Endothelial cell of umbilical vein (primary cell): ENCODE results near the gene B3GALT6. TPM values are rescaled to one million over a fixed set of nuclear protein-coding genes. Genes with fewer than 3 reads are reported as not detected.

Experiments used
- BruUV-seq: library from RNA; stranded (reverse); fragments of 400-500 nt; replicated peaks from 2 replicates; lab custom pipeline; 2021; lab: Mats Ljungman, UMichigan
- CTCF ChIA-PET: fragments of 300-600, 350-600 bp; sonication (Branson Sonifier 250); formaldehyde crosslinking; loops from one replicate; lab custom pipeline; 2021; ENCODE audit warnings: antibody characterized with exemption, inconsistent platforms; lab: Charles Lee
- POLR2A ChIA-PET: fragments of 300-600, 350-600 bp; sonication (Branson Sonifier 250); formaldehyde crosslinking; loops from one replicate; lab custom pipeline; 2021; ENCODE audit warnings: antibody characterized with exemption, inconsistent platforms; lab: Charles Lee
- DNase-seq: peaks from one replicate; pipeline ENCODE4 v3.0.0-alpha.2; 2011; ENCODE audit warnings: low read depth, low spot score
- FAIRE-seq: peaks from 2 replicates; lab custom pipeline; 2011; peaks lifted over from hg19 to GRCh38; lab: Jason Lieb, UNC
- H2AFZ ChIP-seq: 2 replicates; pipeline ENCODE4 v1.6.0; 2012; ENCODE audit warnings: low read depth, low read length, control low read depth, inconsistent platforms
- H3K27ac ChIP-seq: 2 replicates; pipeline ENCODE4 v1.5.1; 2011; ENCODE audit warnings: low read depth, mild to moderate bottlenecking, control low read depth, low read length, moderate library complexity; ENCODE audit not compliant: insufficient read depth
- H3K27me3 ChIP-seq, 2 experiments: 2 replicates each; pipeline versions ENCODE4 v1.6.0 to v1.6.1; 2011; ENCODE audit warnings: low read length in 2 of 2, mixed read lengths in 1 of 2; ENCODE audit not compliant: control insufficient read depth in 2 of 2, insufficient read depth in 2 of 2
- H3K36me3 ChIP-seq, 2 experiments: 2 replicates in 1 of 2; 3 replicates in 1 of 2; pipeline ENCODE4 v1.5.1; 2011; ENCODE audit warnings: low read length in 2 of 2, mild to moderate bottlenecking in 1 of 2, moderate library complexity in 1 of 2; ENCODE audit not compliant: control insufficient read depth in 2 of 2, insufficient read depth in 2 of 2; ENCODE audit errors: extremely low read depth in 1 of 2
- H3K4me1 ChIP-seq: 3 replicates; pipeline ENCODE4 v1.5.1; 2011; ENCODE audit warnings: mild to moderate bottlenecking, low read length; ENCODE audit not compliant: control insufficient read depth, insufficient read depth; ENCODE audit errors: extremely low read depth
- H3K4me2 ChIP-seq: 2 replicates; pipeline ENCODE4 v1.6.1; 2011; ENCODE audit warnings: low read length, control low read depth, mixed read lengths; ENCODE audit not compliant: insufficient read depth
- H3K4me3 ChIP-seq, 3 experiments: fragments of 200-600 bp in 1 of 3; sonication (generic), shearing (Covaris generic) in 1 of 3; replicated peaks in 1 of 3; 2 replicates each; pipeline ENCODE4 v1.5.1; 2011 to 2016; ENCODE audit warnings: control low read depth in 3 of 3, low read length in 3 of 3, mild to moderate bottlenecking in 2 of 3, inconsistent platforms in 1 of 3, low read depth in 1 of 3, moderate library complexity in 1 of 3; ENCODE audit not compliant: insufficient read depth in 1 of 3
- H3K79me2 ChIP-seq: 2 replicates; pipeline ENCODE4 v1.6.0; 2012; ENCODE audit warnings: low read length, inconsistent platforms; ENCODE audit not compliant: control insufficient read depth, insufficient read depth
- H3K9ac ChIP-seq: replicated peaks from 2 replicates; pipeline ENCODE3; 2011; ENCODE audit warnings: low read length, control low read depth; ENCODE audit not compliant: insufficient read depth; ENCODE audit errors: extremely low read depth
- H3K9me1 ChIP-seq: replicated peaks from 3 replicates; pipeline ENCODE4 v1.6.0; 2011; ENCODE audit warnings: mild to moderate bottlenecking, low read length; ENCODE audit not compliant: control insufficient read depth, insufficient read depth; ENCODE audit errors: extremely low read depth
- H3K9me3 ChIP-seq: replicated peaks from 2 replicates; pipeline ENCODE4 v1.5.1; 2012; ENCODE audit warnings: low read length, inconsistent platforms; ENCODE audit not compliant: control insufficient read depth, insufficient read depth
- H4K20me1 ChIP-seq: replicated peaks from 2 replicates; pipeline ENCODE3; 2011; ENCODE audit warnings: mild to moderate bottlenecking, low read length; ENCODE audit not compliant: control insufficient read depth, insufficient read depth; ENCODE audit errors: extremely low read depth
- CTCF ChIP-seq, 2 donors: IDR thresholded peaks; 1 replicate in 1 of 2; 2 replicates in 1 of 2; pipeline ENCODE4 v1.5.1; 2011; ENCODE audit warnings: low read length in 2 of 2, mild to moderate bottlenecking in 2 of 2, moderate library complexity in 2 of 2, control low read depth in 1 of 2, inconsistent platforms in 1 of 2, low read depth in 1 of 2; ENCODE audit not compliant: insufficient read depth in 1 of 2; ENCODE audit errors: extremely low read depth in 1 of 2
- EZH2 ChIP-seq: IDR thresholded peaks from 2 replicates; pipeline ENCODE4 v1.6.1; 2012; ENCODE audit warnings: borderline replicate concordance, low read depth, mild to moderate bottlenecking, moderate library complexity, low read length, inconsistent platforms; ENCODE audit not compliant: severe bottlenecking
- FOS ChIP-seq: IDR thresholded peaks from 2 replicates; pipeline ENCODE4 v1.6.1; 2011; ENCODE audit warnings: mild to moderate bottlenecking, low read length, moderate library complexity, borderline replicate concordance; ENCODE audit not compliant: insufficient read depth
- GATA2 ChIP-seq: IDR thresholded peaks from 2 replicates; pipeline ENCODE4 v1.7.0; 2011; ENCODE audit warnings: low read depth, mild to moderate bottlenecking, moderate library complexity, mixed read lengths, low read length; ENCODE audit not compliant: insufficient read length, insufficient read depth
- JUN ChIP-seq: IDR thresholded peaks from 2 replicates; pipeline ENCODE4 v1.6.1; 2011; ENCODE audit warnings: borderline replicate concordance, low read depth; ENCODE audit not compliant: insufficient read length, insufficient read depth
- MAX ChIP-seq: IDR thresholded peaks from 2 replicates; pipeline ENCODE4 v1.6.1; 2011; ENCODE audit not compliant: insufficient read depth, insufficient read length
- MYC ChIP-seq: IDR thresholded peaks from one replicate; pipeline ENCODE4 v1.6.1; 2011; ENCODE audit warnings: mild to moderate bottlenecking, low read depth, low read length
- POLR2A ChIP-seq: IDR thresholded peaks from 2 replicates; pipeline ENCODE4 v1.6.1; 2012; ENCODE audit warnings: low read depth, mild to moderate bottlenecking, control low read depth, low read length
- POLR2AphosphoS5 ChIP-seq: IDR thresholded peaks from 2 replicates; pipeline ENCODE4 v1.6.1; 2012; ENCODE audit warnings: low read depth, mild to moderate bottlenecking, control low read depth, low read length, moderate library complexity; ENCODE audit not compliant: insufficient read depth
- dilution Hi-C: fragments of 300-500 bp; cut with MboI; formaldehyde crosslinking; loops from one replicate; pipeline ENCODE4 v1.15.0; 2019; ENCODE audit warnings: low sequenced_read_pairs; ENCODE audit not compliant: extremely low pct_ligation_motif_present
- intact Hi-C: fragments of 100-400 bp; cut with micrococcal nuclease; formaldehyde crosslinking; loops from one replicate; pipeline ENCODE4 v1.10.0; 2022
- polyA plus RNA-seq, 4 experiments: library from polyadenylated mRNA; depleted of rRNA in 3 of 4; stranded (reverse) in 3 of 4; unstranded in 1 of 4; fragments of >200 nt; gene quantifications; 2 replicates each; pipeline versions ENCODE4 v1.2.1 to v1.2.3, GENCODE V29; 2011 to 2012; ENCODE audit warnings: missing spikeins in 1 of 4
- total RNA-seq: library from RNA; stranded (reverse); gene quantifications from 2 replicates; pipeline ENCODE4 v1.2.3, GENCODE V29; 2021

The B3GALT6 gene
- total and polyA plus RNA-seq, 2 donors (not counting 3 experiments of a cell fraction or from before 2014, with no cell fraction given) = 24.6 to 34.1 TPM

- FAIRE-seq (no peak), DNase-seq (no peak)
- no TSS peak for BruUV-seq
- TF ChIP-seq POLR2A = no peak
- TF ChIP-seq JUN = no peak
- TF ChIP-seq MYC = no peak
- TF ChIP-seq CTCF (IDR thresholded peaks at IDR 0.05; ENCODE audit: extremely low read depth in 1 of 2, insufficient read depth in 1 of 2, low read depth in 1 of 2, low read length in 2 of 2) = no peak
- no peak for TF ChIP-seq GATA2
- TF ChIP-seq FOS = no peak
- TF ChIP-seq POLR2AphosphoS5 = no peak
- no peak for TF ChIP-seq MAX
- TF ChIP-seq EZH2 = no peak
- POLR2A ChIA-PET = no interaction called here
- H3K4me3 ChIP-seq = no peak overlapping the region
- no peaks in the 10 kb centered on the region for H3K4me1 ChIP-seq
- no peak overlapping the region for H3K4me2 ChIP-seq
- dilution Hi-C loops = no loop called here
- no peaks in the 10 kb centered on the region for H3K36me3 ChIP-seq
- H3K9me1 ChIP-seq = no peaks in the 10 kb centered on the region
- no peak overlapping the region for H3K9ac ChIP-seq
- H2AFZ ChIP-seq = no peak overlapping the region
- intact Hi-C loops = no loop called here
- H3K79me2 ChIP-seq = no peaks in the 10 kb centered on the region
- peaks cover 0 to 7% of the 10 kb centered on the region in 2 experiments for H3K27me3 ChIP-seq
- no peaks in the 10 kb centered on the region for H4K20me1 ChIP-seq
- no peaks in the 10 kb centered on the region for H3K9me3 ChIP-seq
- H3K27ac ChIP-seq = no peak overlapping the region
- CTCF ChIA-PET = no interaction called here
Measured at GRCh38 chr1:1189111-1189510, 42.9 kb upstream of the B3GALT6 start.
